Progenitor cell of endocrine pancreas (in vitro differentiated cells): ENCODE results near the gene NLRP5. TPM values are rescaled to one million over a fixed set of nuclear protein-coding genes. Genes with fewer than 3 reads are reported as not detected.

ENCODE experiments used
- DNase-seq: peaks from one replicate; pipeline ENCODE4 v3.0.0; 2021; ENCODE audit warnings: low spot score; ENCODE audit not compliant: unreplicated experiment
- H3K27ac Mint-ChIP-seq: 2 replicates; pipeline ENCODE4 v1.8.0; 2021; ENCODE audit warnings: mild to moderate bottlenecking, moderate library complexity, mixed read lengths
- H3K27me3 Mint-ChIP-seq: 2 replicates; pipeline ENCODE4 v1.8.0; 2021; ENCODE audit warnings: mixed read lengths
- H3K36me3 Mint-ChIP-seq: 2 replicates; pipeline ENCODE4 v1.8.0; 2022; ENCODE audit warnings: mixed read lengths; ENCODE audit not compliant: insufficient read depth
- H3K4me1 Mint-ChIP-seq: 2 replicates; pipeline ENCODE4 v1.8.0; 2021; ENCODE audit warnings: low read depth, mixed read lengths
- H3K4me3 Mint-ChIP-seq: 2 replicates; pipeline ENCODE4 v1.8.0; 2021; ENCODE audit warnings: low read depth, mild to moderate bottlenecking, moderate library complexity, mixed read lengths
- H3K9me3 Mint-ChIP-seq: 2 replicates; pipeline ENCODE4 v1.8.0; 2021; ENCODE audit warnings: low read depth, mixed read lengths
- CTCF ChIP-seq: fragments of 200-600 bp; sonication (generic); IDR thresholded peaks from one replicate; pipeline ENCODE4 v1.5.0; 2021; ENCODE audit warnings: antibody characterized with exemption, mild to moderate bottlenecking; ENCODE audit not compliant: unreplicated experiment
- total RNA-seq: library from RNA; stranded (reverse); gene quantifications from 2 replicates; pipeline ENCODE4 v1.2.1, GENCODE V29; 2021

The NLRP5 gene
- total RNA-seq, 1 donor from 2014 or later: not detected

GRCh38 chr19:56106397-56106849 is 119.8 kb downstream of the NLRP5 start:
- H3K4me1 Mint-ChIP-seq: peaks cover 16% of the 10 kb centered on the region
- no peak for TF ChIP-seq CTCF
- no peak for DNase-seq
- H3K27me3 Mint-ChIP-seq: no peaks in the 10 kb centered on the region
- H3K27ac Mint-ChIP-seq: peak overlapping the region; percentile 27
- no peak overlapping the region for H3K4me3 Mint-ChIP-seq
- no peaks in the 10 kb centered on the region for H3K9me3 Mint-ChIP-seq
- H3K36me3 Mint-ChIP-seq: peaks cover 8% of the 10 kb centered on the region

- Mint-ChIP-seq H3K4me1 (peaks cover 19% of the 10 kb centered on the region), H3K4me3 (no peak overlapping the region), H3K27me3 (no peaks in the 10 kb centered on the region), H3K9me3 (no peaks in the 10 kb centered on the region), H3K27ac (peak overlapping the region; percentile 52), H3K36me3 (peaks cover 5% of the 10 kb centered on the region)
- no peak for DNase-seq
- no peak for TF ChIP-seq CTCF
Measured at GRCh38 chr19:56106993-56107392, 120.4 kb downstream of the NLRP5 start.

- H3K4me3 Mint-ChIP-seq: no peak overlapping the region
- no peaks in the 10 kb centered on the region for H3K27me3 Mint-ChIP-seq
- TF ChIP-seq CTCF: no peak
- H3K36me3 Mint-ChIP-seq: peaks cover 5% of the 10 kb centered on the region
- no peak overlapping the region for H3K27ac Mint-ChIP-seq
- H3K9me3 Mint-ChIP-seq: no peaks in the 10 kb centered on the region
- no peak for DNase-seq
- H3K4me1 Mint-ChIP-seq: peaks cover 23% of the 10 kb centered on the region
Measured at GRCh38 chr19:56107626-56108351, 121.2 kb downstream of the NLRP5 start.

DNA sequence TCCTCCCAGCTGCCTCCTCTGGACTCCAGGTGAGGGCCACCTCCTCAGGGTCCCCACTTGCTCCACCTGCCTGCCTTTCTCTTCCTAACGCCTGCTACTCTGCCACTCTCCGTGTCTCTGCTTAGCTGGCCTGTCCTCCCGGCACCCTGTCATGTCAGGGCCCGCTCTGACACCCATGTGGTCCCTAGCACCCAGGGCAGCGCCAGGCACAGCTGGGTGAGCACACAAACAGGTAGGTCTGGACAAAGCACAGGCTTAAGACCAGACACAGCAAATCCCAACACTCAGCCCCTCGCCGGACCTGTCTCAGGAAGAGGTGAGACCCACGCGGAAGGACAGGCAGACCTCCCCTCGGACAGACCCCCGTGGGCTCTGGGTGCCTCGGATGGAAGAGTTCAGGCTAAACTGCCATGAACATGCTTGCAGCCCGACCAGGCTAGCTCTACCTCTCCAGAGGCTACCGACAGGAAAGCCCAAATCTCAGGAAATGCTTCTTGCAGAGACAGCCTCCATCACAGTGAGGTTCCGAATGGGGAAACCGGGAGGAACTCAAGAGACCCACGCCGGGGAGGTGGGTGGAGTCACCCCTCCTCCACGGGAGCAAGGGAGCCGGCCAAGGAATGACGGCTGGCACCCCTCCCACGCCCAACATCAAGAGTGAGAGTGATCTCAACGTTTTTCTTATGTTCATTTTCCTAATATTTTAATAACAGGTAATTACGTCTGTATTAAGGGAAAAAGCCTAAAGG is 122.0 kb downstream of the NLRP5 start:
- peak overlapping the region; percentile 85 for H3K27ac Mint-ChIP-seq
- H3K9me3 Mint-ChIP-seq: no peaks in the 10 kb centered on the region
- peaks cover 5% of the 10 kb centered on the region for H3K36me3 Mint-ChIP-seq
- no peak for DNase-seq
- no peak for TF ChIP-seq CTCF
- H3K4me3 Mint-ChIP-seq: no peak overlapping the region
- H3K27me3 Mint-ChIP-seq: no peaks in the 10 kb centered on the region
- peaks cover 30% of the 10 kb centered on the region for H3K4me1 Mint-ChIP-seq

DNA sequence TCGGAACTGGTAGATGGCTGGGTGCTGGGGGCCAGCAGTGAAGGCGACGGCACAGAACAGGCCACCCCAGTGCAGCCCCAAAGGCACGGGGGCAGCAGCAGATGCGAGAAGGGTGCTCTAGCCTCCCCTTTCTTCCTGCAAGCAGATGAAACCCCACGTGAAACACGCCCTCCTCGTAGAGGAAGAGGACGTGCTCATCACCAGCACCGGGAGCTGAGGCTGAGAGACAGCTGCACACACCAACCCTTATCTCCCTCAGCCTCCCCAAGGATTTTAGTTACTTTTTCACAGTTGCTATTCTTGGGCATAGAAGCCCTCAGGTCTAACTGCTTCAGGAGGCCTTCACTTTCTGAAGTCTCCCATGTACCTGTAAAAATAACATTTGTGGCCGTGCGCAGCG is 122.7 kb downstream of the NLRP5 start:
- no peaks in the 10 kb centered on the region for H3K27me3 Mint-ChIP-seq
- H3K4me1 Mint-ChIP-seq: peaks cover 30% of the 10 kb centered on the region
- no peaks in the 10 kb centered on the region for H3K9me3 Mint-ChIP-seq
- peaks cover 5% of the 10 kb centered on the region for H3K36me3 Mint-ChIP-seq
- no peak overlapping the region for H3K27ac Mint-ChIP-seq
- H3K4me3 Mint-ChIP-seq: no peak overlapping the region
- DNase-seq: no peak
- no peak for TF ChIP-seq CTCF
